ENCODE measurements around the gene CMTM8. TPM values are rescaled to one million over a fixed set of nuclear protein-coding genes. Genes with fewer than 3 reads are reported as not detected.

CMTM8 gene
- total and polyA plus RNA-seq, 10 of the 15 experiments (the other 5 are each of a cell fraction or from before 2014, with no cell fraction given) = 0.11 to 0.23 TPM; not detected in 8

DNA sequence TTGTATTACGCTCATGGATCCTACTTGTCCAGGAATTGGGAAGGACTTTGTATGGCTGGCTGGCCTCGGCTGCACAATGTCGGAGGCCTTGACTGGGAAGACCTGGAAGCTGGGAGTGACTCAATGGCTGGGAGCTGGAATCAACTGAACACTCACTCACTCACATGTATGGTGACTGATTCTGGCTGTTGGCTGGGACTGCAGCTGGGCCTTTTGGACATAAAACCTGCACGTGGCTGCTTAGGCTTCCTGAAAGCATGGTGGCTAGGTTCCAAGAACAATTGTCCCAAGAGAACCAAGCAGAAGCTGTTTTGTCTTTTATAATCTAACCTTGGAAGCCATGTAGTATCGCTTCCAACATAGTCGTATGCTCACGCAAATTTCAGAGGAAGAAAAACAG lies 38.0 kb upstream of the CMTM8 start:
- H3K36me3 ChIP-seq (ENCODE audit: control insufficient read depth in 2 of 2, insufficient read depth in 2 of 2, low read length in 1 of 2) = no peaks in the 10 kb centered on the region
- no peak overlapping the region for H3K27ac ChIP-seq (ENCODE audit: control insufficient read depth, insufficient read depth)
- POLR2A ChIA-PET = no interaction called here
- FAIRE-seq (no peak), DNase-seq (ENCODE audit: low read depth, low spot score) (no peak), ATAC-seq (no peak)
- RAD21 ChIA-PET (ENCODE audit: unreplicated experiment) = no interaction called here
- in situ Hi-C loops (cut with MboI) = no loop called here
- intact Hi-C loops (cut with micrococcal nuclease; ENCODE audit: unreplicated experiment) = no loop called here
- no peaks in the 10 kb centered on the region for H3K79me2 ChIP-seq (ENCODE audit: control insufficient read depth, insufficient read depth, low read length)
- H3K9me3 ChIP-seq (replicated peaks; ENCODE audit: control insufficient read depth, insufficient read depth, low read length) = no peaks in the 10 kb centered on the region
- BruUV-seq (replicated peaks) = no TSS peak
- no peaks in the 10 kb centered on the region for H3K27me3 ChIP-seq (replicated peaks in 1 of 2; ENCODE audit: control insufficient read depth in 2 of 2, insufficient read depth in 2 of 2, low read length in 1 of 2)
- CTCF ChIA-PET = no interaction called here
- H4K20me1 ChIP-seq (ENCODE audit: control insufficient read depth, insufficient read depth) = no peaks in the 10 kb centered on the region
- SMC1A ChIA-PET (ENCODE audit: uncharacterized antibody, unreplicated experiment) = no interaction called here
- H3K4me2 ChIP-seq (ENCODE audit: control insufficient read depth, insufficient read depth) = no peak overlapping the region
- H3K9ac ChIP-seq (ENCODE audit: control insufficient read depth, insufficient read depth, low read length) = no peak overlapping the region
- no peak overlapping the region for H2AFZ ChIP-seq (ENCODE audit: control insufficient read depth, low read depth, low read length)
- TF ChIP-seq TCF7 (IDR thresholded peaks at IDR 0.05; ENCODE audit: borderline replicate concordance) (no peak), SUPT20H (IDR thresholded peaks at IDR 0.05; ENCODE audit: borderline replicate concordance, control insufficient read depth, low read depth, low read length) (no peak), MYC (IDR thresholded peaks at IDR 0.05; ENCODE audit: insufficient read depth, insufficient read length, insufficient replicate concordance, low read length, severe bottlenecking) (no peak)
- no peaks in the 10 kb centered on the region for H3K4me1 ChIP-seq (ENCODE audit: control insufficient read depth, insufficient read depth, low read length)
- 55% methylated on average over 7 of the region's 7 CpGs for WGBS (ENCODE audit: insufficient coverage, insufficient replicate concordance, low lambda C conversion rate, missing lambda C conversion rate)
- H3K4me3 ChIP-seq = no peak overlapping the region

DNA sequence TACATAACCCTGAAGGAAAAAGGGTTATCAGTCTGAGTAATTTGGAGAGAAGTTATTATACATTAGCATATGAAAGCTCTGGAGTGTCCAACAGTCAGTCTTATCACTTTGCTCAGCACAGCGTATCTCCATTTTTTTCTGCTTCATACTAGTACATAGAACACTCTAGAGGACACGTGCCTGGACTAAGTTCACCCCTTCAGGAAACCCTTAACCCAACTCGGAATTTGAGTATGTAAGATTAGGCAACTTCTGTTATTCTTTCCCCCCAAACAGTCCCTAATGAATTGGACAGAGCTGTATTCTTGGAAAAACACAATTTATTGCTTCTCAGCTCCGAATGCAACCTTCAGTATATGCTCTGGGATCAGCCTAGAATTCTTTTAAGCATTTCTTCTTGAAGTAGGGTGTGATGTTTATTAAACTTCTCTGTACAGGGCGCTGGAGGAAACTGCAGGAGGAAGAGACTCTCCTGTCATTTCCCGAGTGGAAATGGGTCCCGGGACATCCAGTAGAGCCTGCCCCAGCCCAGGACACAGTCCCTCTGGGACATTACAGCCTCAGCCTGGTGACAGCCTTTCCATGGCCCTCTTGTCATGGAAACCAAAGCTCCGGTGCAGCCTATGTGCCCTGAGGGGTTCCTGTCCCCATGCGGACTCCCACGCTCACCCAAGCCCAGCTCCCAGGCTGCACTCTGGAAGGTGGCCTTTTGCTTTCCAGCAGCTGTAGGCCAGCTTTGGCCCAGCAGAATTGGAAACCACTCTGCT lies 37.3 kb upstream of the CMTM8 start:
- ChIA-PET SMC1A (ENCODE audit: uncharacterized antibody, unreplicated experiment) (no interaction called here), CTCF (no interaction called here), POLR2A (no interaction called here), RAD21 (ENCODE audit: unreplicated experiment) (no interaction called here)
- H3K4me2 ChIP-seq (ENCODE audit: control insufficient read depth, insufficient read depth) = no peak overlapping the region
- H4K20me1 ChIP-seq (ENCODE audit: control insufficient read depth, insufficient read depth) = no peaks in the 10 kb centered on the region
- FAIRE-seq (no peak), ATAC-seq (no peak), DNase-seq (ENCODE audit: low read depth, low spot score) (no peak)
- no TSS peak for BruUV-seq (replicated peaks)
- H2AFZ ChIP-seq (ENCODE audit: control insufficient read depth, low read depth, low read length) = no peak overlapping the region
- no peaks in the 10 kb centered on the region for H3K27me3 ChIP-seq (replicated peaks in 1 of 2; ENCODE audit: control insufficient read depth in 2 of 2, insufficient read depth in 2 of 2, low read length in 1 of 2)
- no peaks in the 10 kb centered on the region for H3K36me3 ChIP-seq (ENCODE audit: control insufficient read depth in 2 of 2, insufficient read depth in 2 of 2, low read length in 1 of 2)
- intact Hi-C loops (cut with micrococcal nuclease; ENCODE audit: unreplicated experiment) = no loop called here
- no peak overlapping the region for H3K27ac ChIP-seq (ENCODE audit: control insufficient read depth, insufficient read depth)
- no peaks in the 10 kb centered on the region for H3K79me2 ChIP-seq (ENCODE audit: control insufficient read depth, insufficient read depth, low read length)
- no peaks in the 10 kb centered on the region for H3K4me1 ChIP-seq (ENCODE audit: control insufficient read depth, insufficient read depth, low read length)
- no peaks in the 10 kb centered on the region for H3K9me3 ChIP-seq (replicated peaks; ENCODE audit: control insufficient read depth, insufficient read depth, low read length)
- no peak overlapping the region for H3K4me3 ChIP-seq
- H3K9ac ChIP-seq (ENCODE audit: control insufficient read depth, insufficient read depth, low read length) = no peak overlapping the region
- in situ Hi-C loops (cut with MboI) = no loop called here
- WGBS (ENCODE audit: insufficient coverage, insufficient replicate concordance, low lambda C conversion rate, missing lambda C conversion rate) = 23% methylated on average over 10 of the region's 10 CpGs
- TF ChIP-seq, protein P1, sequence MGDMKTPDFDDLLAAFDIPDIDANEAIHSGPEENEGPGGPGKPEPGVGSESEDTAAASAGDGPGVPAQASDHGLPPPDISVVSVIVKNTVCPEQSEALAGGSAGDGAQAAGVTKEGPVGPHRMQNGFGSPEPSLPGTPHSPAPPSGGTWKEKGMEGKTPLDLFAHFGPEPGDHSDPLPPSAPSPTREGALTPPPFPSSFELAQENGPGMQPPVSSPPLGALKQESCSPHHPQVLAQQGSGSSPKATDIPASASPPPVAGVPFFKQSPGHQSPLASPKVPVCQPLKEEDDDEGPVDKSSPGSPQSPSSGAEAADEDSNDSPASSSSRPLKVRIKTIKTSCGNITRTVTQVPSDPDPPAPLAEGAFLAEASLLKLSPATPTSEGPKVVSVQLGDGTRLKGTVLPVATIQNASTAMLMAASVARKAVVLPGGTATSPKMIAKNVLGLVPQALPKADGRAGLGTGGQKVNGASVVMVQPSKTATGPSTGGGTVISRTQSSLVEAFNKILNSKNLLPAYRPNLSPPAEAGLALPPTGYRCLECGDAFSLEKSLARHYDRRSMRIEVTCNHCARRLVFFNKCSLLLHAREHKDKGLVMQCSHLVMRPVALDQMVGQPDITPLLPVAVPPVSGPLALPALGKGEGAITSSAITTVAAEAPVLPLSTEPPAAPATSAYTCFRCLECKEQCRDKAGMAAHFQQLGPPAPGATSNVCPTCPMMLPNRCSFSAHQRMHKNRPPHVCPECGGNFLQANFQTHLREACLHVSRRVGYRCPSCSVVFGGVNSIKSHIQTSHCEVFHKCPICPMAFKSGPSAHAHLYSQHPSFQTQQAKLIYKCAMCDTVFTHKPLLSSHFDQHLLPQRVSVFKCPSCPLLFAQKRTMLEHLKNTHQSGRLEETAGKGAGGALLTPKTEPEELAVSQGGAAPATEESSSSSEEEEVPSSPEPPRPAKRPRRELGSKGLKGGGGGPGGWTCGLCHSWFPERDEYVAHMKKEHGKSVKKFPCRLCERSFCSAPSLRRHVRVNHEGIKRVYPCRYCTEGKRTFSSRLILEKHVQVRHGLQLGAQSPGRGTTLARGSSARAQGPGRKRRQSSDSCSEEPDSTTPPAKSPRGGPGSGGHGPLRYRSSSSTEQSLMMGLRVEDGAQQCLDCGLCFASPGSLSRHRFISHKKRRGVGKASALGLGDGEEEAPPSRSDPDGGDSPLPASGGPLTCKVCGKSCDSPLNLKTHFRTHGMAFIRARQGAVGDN (IDR thresholded peaks at IDR 0.05) = no peak
- TF ChIP-seq, protein P2, sequence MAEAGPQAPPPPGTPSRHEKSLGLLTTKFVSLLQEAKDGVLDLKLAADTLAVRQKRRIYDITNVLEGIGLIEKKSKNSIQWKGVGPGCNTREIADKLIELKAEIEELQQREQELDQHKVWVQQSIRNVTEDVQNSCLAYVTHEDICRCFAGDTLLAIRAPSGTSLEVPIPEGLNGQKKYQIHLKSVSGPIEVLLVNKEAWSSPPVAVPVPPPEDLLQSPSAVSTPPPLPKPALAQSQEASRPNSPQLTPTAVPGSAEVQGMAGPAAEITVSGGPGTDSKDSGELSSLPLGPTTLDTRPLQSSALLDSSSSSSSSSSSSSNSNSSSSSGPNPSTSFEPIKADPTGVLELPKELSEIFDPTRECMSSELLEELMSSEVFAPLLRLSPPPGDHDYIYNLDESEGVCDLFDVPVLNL (IDR thresholded peaks at IDR 0.05; ENCODE audit: low read depth, low read length) = no peak
- TF ChIP-seq, protein P3, sequence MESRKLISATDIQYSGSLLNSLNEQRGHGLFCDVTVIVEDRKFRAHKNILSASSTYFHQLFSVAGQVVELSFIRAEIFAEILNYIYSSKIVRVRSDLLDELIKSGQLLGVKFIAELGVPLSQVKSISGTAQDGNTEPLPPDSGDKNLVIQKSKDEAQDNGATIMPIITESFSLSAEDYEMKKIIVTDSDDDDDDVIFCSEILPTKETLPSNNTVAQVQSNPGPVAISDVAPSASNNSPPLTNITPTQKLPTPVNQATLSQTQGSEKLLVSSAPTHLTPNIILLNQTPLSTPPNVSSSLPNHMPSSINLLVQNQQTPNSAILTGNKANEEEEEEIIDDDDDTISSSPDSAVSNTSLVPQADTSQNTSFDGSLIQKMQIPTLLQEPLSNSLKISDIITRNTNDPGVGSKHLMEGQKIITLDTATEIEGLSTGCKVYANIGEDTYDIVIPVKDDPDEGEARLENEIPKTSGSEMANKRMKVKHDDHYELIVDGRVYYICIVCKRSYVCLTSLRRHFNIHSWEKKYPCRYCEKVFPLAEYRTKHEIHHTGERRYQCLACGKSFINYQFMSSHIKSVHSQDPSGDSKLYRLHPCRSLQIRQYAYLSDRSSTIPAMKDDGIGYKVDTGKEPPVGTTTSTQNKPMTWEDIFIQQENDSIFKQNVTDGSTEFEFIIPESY (IDR thresholded peaks at IDR 0.05) = no peak
- TF ChIP-seq ZBED1 (IDR thresholded peaks at IDR 0.05; ENCODE audit: borderline replicate concordance) = no peak
